ENCODE results near the gene PARS2.

GRCh38 chr1:54777011-54777410 lies 12.7 kb upstream of the PARS2 start:
- TF ChIP-seq CTCF (conservative IDR thresholded peaks at IDR 0.05; ENCODE audit: low read depth in 2 of 2) (no peak), POLR2AphosphoS5 (IDR thresholded peaks at IDR 0.05; ENCODE audit: low read depth) (no peak), JUNB (IDR thresholded peaks at IDR 0.05; ENCODE audit: unreplicated experiment) (no peak), EZH2 (IDR thresholded peaks at IDR 0.05; ENCODE audit: low read depth, unreplicated experiment) (no peak)

Measured in GM23338 (cell line).